HepG2 (cell line): Measurements from ENCODE around the gene ZSWIM8. TPM values are rescaled to one million over a fixed set of nuclear protein-coding genes. Genes with fewer than 3 reads are reported as not detected.

ENCODE experiments used
- ATAD3A ChIP-seq: sonication (generic); formaldehyde crosslinking; IDR thresholded peaks from 2 replicates; pipeline ENCODE4 v1.4.0; 2020; ENCODE audit warnings: missing genetic modification reagents
- ATF5 ChIP-seq: sonication (generic); formaldehyde crosslinking; IDR thresholded peaks from 2 replicates; pipeline ENCODE4 v1.4.0; 2020; ENCODE audit warnings: mild to moderate bottlenecking, low read depth, missing genetic modification reagents
- CAMTA2 ChIP-seq: sonication (generic); formaldehyde crosslinking; IDR thresholded peaks from 2 replicates; pipeline ENCODE4 v1.4.0; 2020; ENCODE audit warnings: mild to moderate bottlenecking, missing genetic modification reagents, borderline replicate concordance
- HNF1A ChIP-seq, 2 experiments: sonication (generic) in 1 of 2; formaldehyde crosslinking in 1 of 2; IDR thresholded peaks; 2 replicates each; pipeline versions ENCODE4 v1.4.0 to v1.6.1; 2016 to 2020; ENCODE audit warnings: borderline replicate concordance in 1 of 2, low read depth in 1 of 2, mild to moderate bottlenecking in 1 of 2, missing genetic modification reagents in 1 of 2
- LBX2 ChIP-seq: sonication (generic); formaldehyde crosslinking; IDR thresholded peaks from 2 replicates; pipeline ENCODE4 v1.5.0; 2020; ENCODE audit warnings: missing genetic modification reagents, mild to moderate bottlenecking, borderline replicate concordance
- ONECUT2 ChIP-seq: sonication (generic); formaldehyde crosslinking; IDR thresholded peaks from 2 replicates; pipeline ENCODE4 v1.4.0; 2020; ENCODE audit warnings: missing genetic modification reagents
- RERE ChIP-seq: IDR thresholded peaks from 2 replicates; pipeline ENCODE4 v1.6.1; 2016; ENCODE audit warnings: low read depth, missing genetic modification reagents, missing compliant biosample characterization
- SCMH1 ChIP-seq: sonication (generic); formaldehyde crosslinking; IDR thresholded peaks from 2 replicates; pipeline ENCODE4 v1.9.0; 2021; ENCODE audit warnings: missing genetic modification reagents, mild to moderate bottlenecking, borderline replicate concordance
- XRCC5 ChIP-seq: fragments of 200-400 bp; formaldehyde crosslinking; optimal IDR thresholded peaks from 2 replicates; pipeline ENCODE3; 2017; ENCODE audit warnings: mild to moderate bottlenecking, low read length
- ZFY ChIP-seq: sonication (generic); formaldehyde crosslinking; IDR thresholded peaks from 2 replicates; pipeline ENCODE4 v1.4.0; 2020; ENCODE audit warnings: missing genetic modification reagents
- ZNF18 ChIP-seq: sonication (generic); formaldehyde crosslinking; IDR thresholded peaks from 2 replicates; pipeline ENCODE4 v1.8.0; 2022; ENCODE audit warnings: mild to moderate bottlenecking, missing genetic modification reagents; ENCODE audit not compliant: insufficient replicate concordance
- ZNF432 ChIP-seq: sonication (generic); formaldehyde crosslinking; IDR thresholded peaks from 2 replicates; pipeline ENCODE4 v1.5.0; 2020; ENCODE audit warnings: missing genetic modification reagents, mild to moderate bottlenecking, borderline replicate concordance
- ZNF564 ChIP-seq: sonication (generic); formaldehyde crosslinking; IDR thresholded peaks from 2 replicates; pipeline ENCODE4 v1.8.1; 2023; ENCODE audit warnings: mild to moderate bottlenecking, missing genetic modification reagents
- polyA plus RNA-seq, 8 experiments: library from polyadenylated mRNA; depleted of rRNA in 3 of 8; stranded (reverse) in 7 of 8; unstranded in 1 of 8; fragments of >200 nt; fragmentation: Illumina TruSeq in 4 of 8; extraction: Trizol in 4 of 8; gene quantifications; 2 replicates each; pipeline versions ENCODE4 v1.2.1 to v1.2.3, GENCODE V29; 2011 to 2016; ENCODE audit warnings: low read depth in 4 of 8, missing spikeins in 1 of 8, mixed read lengths in 1 of 8; ENCODE audit not compliant: insufficient read depth in 1 of 8
- total RNA-seq, 5 experiments: library from RNA; depleted of rRNA; stranded (reverse); fragments of >200 nt; fragmentation: Illumina TruSeq; extraction: Trizol; gene quantifications; 2 replicates each; pipeline ENCODE4 v1.2.3, GENCODE V29; 2016; ENCODE audit warnings: low read depth in 1 of 5

Gene ZSWIM8
- total and polyA plus RNA-seq, 2 of the 13 experiments (the other 11 are each of a cell fraction or from before 2014, with no cell fraction given), result 39.9 to 98.2 TPM

- TF ChIP-seq ZNF432 (CRISPR knock-in tag) (no peak), ZNF564 (CRISPR knock-in tag) (peak; percentile 76; the same call in 1 of the 2 replicates), ZNF18 (peak; percentile 59), ONECUT2 (no peak), SCMH1 (CRISPR knock-in tag) (no peak), ZFY (peak; percentile 75), ATF5 (no peak), HNF1A (IDR thresholded peaks at IDR 0.05; ENCODE audit: low read depth) (no peak), HNF1A (CRISPR knock-in tag; IDR thresholded peaks at IDR 0.05; ENCODE audit: borderline replicate concordance) (peak; percentile 23; the same call in 1 of the 2 replicates), CAMTA2 (CRISPR knock-in tag) (no peak), LBX2 (CRISPR knock-in tag) (no peak), XRCC5 (peak; percentile 27), ATAD3A (CRISPR knock-in tag) (no peak), RERE (CRISPR knock-in tag) (peak; percentile 60; the same call in 1 of the 2 replicates)
These were observed 3.3 kb upstream of the ZSWIM8 start, which contains the start of gene CHCHD1 (continued) for GRCh38 chr10:73781879-73782748.
